Measurements from ENCODE around the gene FRA10AC1.

Gene FRA10AC1

GRCh38 chr10:93702210-93703001 lies at the start of gene FRA10AC1:
Gene FRA10AC1 (minus strand): TSS chr10:93702592. CDS start chr10:93700106, 2,486 bp downstream.
- peak; percentile 88 for DNase-seq

GRCh38 chr10:93751832-93752231 lies 49.4 kb upstream of the FRA10AC1 start:
- no peak for DNase-seq

- DNase-seq: no peak
Measured at GRCh38 chr10:93751124-93751523, 48.7 kb upstream of the FRA10AC1 start.

GRCh38 chr10:93749218-93749799 lies 46.9 kb upstream of the FRA10AC1 start:
- DNase-seq: peak; percentile 47

- peak; percentile 74 for DNase-seq
Measured at GRCh38 chr10:93746844-93747284, 44.5 kb upstream of the FRA10AC1 start.

GRCh38 chr10:93745408-93746065 lies 43.1 kb upstream of the FRA10AC1 start:
- peak; percentile 38 for DNase-seq

- no peak for DNase-seq
Measured at GRCh38 chr10:93742633-93743349, 40.4 kb upstream of the FRA10AC1 start.

GRCh38 chr10:93741367-93741766 lies 39.0 kb upstream of the FRA10AC1 start:
- no peak for DNase-seq

- no peak for DNase-seq
Measured at GRCh38 chr10:93726024-93726423, 23.6 kb upstream of the FRA10AC1 start.

- DNase-seq: no peak
Measured at GRCh38 chr10:93723153-93723552, 20.8 kb upstream of the FRA10AC1 start.

- peak; percentile 2 for DNase-seq
Measured at GRCh38 chr10:93722550-93722949, 20.2 kb upstream of the FRA10AC1 start.

- DNase-seq: no peak
Measured at GRCh38 chr10:93719901-93720300, 17.5 kb upstream of the FRA10AC1 start.

GRCh38 chr10:93718937-93719725 lies 16.7 kb upstream of the FRA10AC1 start:
- DNase-seq: peak; percentile 11

- DNase-seq: no peak
Measured at GRCh38 chr10:93716766-93717165, 14.4 kb upstream of the FRA10AC1 start.

GRCh38 chr10:93715345-93715744 lies 13.0 kb upstream of the FRA10AC1 start:
- no peak for DNase-seq

- DNase-seq: no peak
Measured at GRCh38 chr10:93712593-93712992, 10.2 kb upstream of the FRA10AC1 start.

- no peak for DNase-seq
Measured at GRCh38 chr10:93711891-93712290, 9.5 kb upstream of the FRA10AC1 start.

GRCh38 chr10:93710333-93710909 lies 8.0 kb upstream of the FRA10AC1 start:
- DNase-seq: peak; percentile 3

GRCh38 chr10:93707623-93708022 lies 5.2 kb upstream of the FRA10AC1 start:
- DNase-seq: no peak

GRCh38 chr10:93704451-93704850 lies 2.1 kb upstream of the FRA10AC1 start:
- DNase-seq: no peak

GRCh38 chr10:93703841-93704240 lies 1.4 kb upstream of the FRA10AC1 start:
- DNase-seq: no peak

- peak; percentile 29 for DNase-seq
Measured at GRCh38 chr10:93703066-93703465, 674 bp upstream of the FRA10AC1 start.

All from NCI-H69 (cell line).